GM23338 (cell line): Measurements from ENCODE around the gene STK11IP. TPM values are rescaled to one million over a fixed set of nuclear protein-coding genes. Genes with fewer than 3 reads are reported as not detected.

Experiments used
- ATAC-seq: fragments of 200-7000 bp; cut with Tn5 transposase; 3 replicates; pipeline ENCODE4 v1.9.1; 2020
- DNase-seq: peaks from one replicate; pipeline ENCODE4 v3.0.0-alpha.2; 2015; ENCODE audit warnings: low spot score
- H2AFZ ChIP-seq: fragments of 200-600 bp; sonication (generic); 2 replicates; pipeline ENCODE4 v1.8.0; 2016; ENCODE audit warnings: antibody characterized with exemption, mild to moderate bottlenecking, moderate library complexity
- H3F3A ChIP-seq: fragments of 200-600 bp; sonication (generic); replicated peaks from 2 replicates; pipeline ENCODE4 v1.8.0; 2017; ENCODE audit warnings: antibody characterized with exemption, mixed run types, low read depth
- H3K27ac ChIP-seq: fragments of 200-600 bp; sonication (generic); 2 replicates; pipeline ENCODE4 v1.6.1; 2016; ENCODE audit warnings: low read depth
- H3K27me3 ChIP-seq: fragments of 200-600 bp; sonication (generic); 2 replicates; pipeline ENCODE4 v1.8.0; 2016; ENCODE audit warnings: mild to moderate bottlenecking, mixed run types, moderate library complexity; ENCODE audit not compliant: insufficient read depth
- H3K36me3 ChIP-seq: fragments of 200-600 bp; sonication (generic); 2 replicates; pipeline ENCODE4 v1.8.0; 2016; ENCODE audit warnings: mild to moderate bottlenecking; ENCODE audit not compliant: insufficient read depth
- H3K4me1 ChIP-seq: fragments of 200-600 bp; sonication (generic); 2 replicates; pipeline ENCODE4 v1.8.0; 2016; ENCODE audit warnings: mild to moderate bottlenecking, moderate library complexity; ENCODE audit not compliant: insufficient read depth
- H3K4me2 ChIP-seq: fragments of 200-600 bp; sonication (generic); 2 replicates; pipeline ENCODE4 v1.7.1; 2017; ENCODE audit warnings: mixed run types
- H3K4me3 ChIP-seq: fragments of 200-600 bp; sonication (generic); 2 replicates; pipeline ENCODE4 v1.6.1; 2016; ENCODE audit warnings: mixed run types
- H3K79me2 ChIP-seq: fragments of 200-600 bp; sonication (generic); replicated peaks from 2 replicates; pipeline ENCODE4 v1.8.0; 2017; ENCODE audit warnings: mild to moderate bottlenecking; ENCODE audit not compliant: insufficient read depth
- H3K9me2 ChIP-seq: fragments of 200-600 bp; sonication (generic); 2 replicates; pipeline ENCODE4 v1.8.0; 2017; ENCODE audit not compliant: insufficient read depth
- H4K20me1 ChIP-seq: fragments of 200-600 bp; sonication (generic); replicated peaks from 2 replicates; pipeline ENCODE4 v1.8.0; 2017; ENCODE audit warnings: mild to moderate bottlenecking; ENCODE audit not compliant: insufficient read depth
- H3K27ac Mint-ChIP-seq: 2 replicates; pipeline ENCODE4 v1.8.0; 2020; ENCODE audit warnings: inconsistent platforms, mild to moderate bottlenecking, moderate library complexity, mixed read lengths
- H3K27me3 Mint-ChIP-seq: 3 replicates; pipeline ENCODE4 v1.8.0; 2022; ENCODE audit warnings: low read depth, mild to moderate bottlenecking, moderate library complexity, mixed read lengths, inconsistent platforms; ENCODE audit not compliant: insufficient read depth, poor library complexity
- H3K36me3 Mint-ChIP-seq: 3 replicates; pipeline ENCODE4 v1.8.0; 2021; ENCODE audit warnings: low read depth, mild to moderate bottlenecking, inconsistent platforms, moderate library complexity, mixed read lengths
- H3K4me1 Mint-ChIP-seq: 3 replicates; pipeline ENCODE4 v1.8.0; 2020; ENCODE audit warnings: mild to moderate bottlenecking, inconsistent platforms, mixed read lengths
- H3K4me3 Mint-ChIP-seq: 3 replicates; pipeline ENCODE4 v1.8.0; 2021; ENCODE audit warnings: moderate library complexity, mild to moderate bottlenecking, inconsistent platforms, mixed read lengths
- H3K9me3 Mint-ChIP-seq: 3 replicates; pipeline ENCODE4 v1.8.0; 2020; ENCODE audit warnings: moderate library complexity, mild to moderate bottlenecking, inconsistent platforms, mixed read lengths
- CREB1 ChIP-seq: fragments of 250-450 bp; sonication (Bioruptor Pico); IDR thresholded peaks from 2 replicates; pipeline ENCODE4 v1.5.0; 2020; ENCODE audit warnings: low read depth, mild to moderate bottlenecking, moderate library complexity
- EZH2 ChIP-seq: fragments of 200-600 bp; sonication (generic); IDR thresholded peaks from one replicate; pipeline ENCODE4 v1.8.0; 2017; ENCODE audit warnings: antibody characterized with exemption, mild to moderate bottlenecking, low read depth; ENCODE audit not compliant: unreplicated experiment
- EZH2phosphoT487 ChIP-seq: fragments of 200-600 bp; sonication (generic); IDR thresholded peaks from one replicate; pipeline ENCODE4 v1.8.1; 2018; ENCODE audit warnings: antibody characterized with exemption; ENCODE audit not compliant: unreplicated experiment
- JUNB ChIP-seq: IDR thresholded peaks from one replicate; pipeline ENCODE4 v1.6.1; 2016; ENCODE audit warnings: antibody characterized with exemption; ENCODE audit not compliant: unreplicated experiment
- POLR2AphosphoS5 ChIP-seq: IDR thresholded peaks from 2 replicates; pipeline ENCODE4 v1.6.1; 2016; ENCODE audit warnings: antibody characterized with exemption, low read depth
- ZNF114 ChIP-seq: fragments of 250-450 bp; sonication (Bioruptor Pico); IDR thresholded peaks from 2 replicates; pipeline ENCODE4 v1.5.0; 2020; ENCODE audit warnings: mild to moderate bottlenecking, moderate library complexity
- ZNF331 ChIP-seq: fragments of 250-450 bp; sonication (Bioruptor Pico); IDR thresholded peaks from 2 replicates; pipeline ENCODE4 v1.5.0; 2020; ENCODE audit warnings: low read depth, mild to moderate bottlenecking, moderate library complexity
- polyA plus RNA-seq: library from polyadenylated mRNA; unstranded; fragments of >200 nt; fragmentation: Nextera tagmentation; extraction: Ambion mirVana; gene quantifications from 2 replicates; pipeline ENCODE4 v1.2.1, GENCODE V29; 2016
- total RNA-seq: library from RNA; depleted of rRNA; stranded (reverse); fragments of >200 nt; shearing (Covaris generic); gene quantifications from 2 replicates; pipeline ENCODE4 v1.2.3, GENCODE V29; 2014
- TF ChIP-seq, protein P1 (sequence below): fragments of 250-450 bp; sonication (Bioruptor Pico); IDR thresholded peaks from 2 replicates; pipeline ENCODE4 v1.5.0; 2020; ENCODE audit warnings: mild to moderate bottlenecking, moderate library complexity
- TF ChIP-seq, protein P2 (sequence below): IDR thresholded peaks from 2 replicates; pipeline ENCODE4 v1.6.1; 2016; ENCODE audit warnings: antibody characterized with exemption

STK11IP gene
- total and polyA plus RNA-seq, 2 experiments from 2014 or later = 16.6 to 28.1 TPM

DNA sequence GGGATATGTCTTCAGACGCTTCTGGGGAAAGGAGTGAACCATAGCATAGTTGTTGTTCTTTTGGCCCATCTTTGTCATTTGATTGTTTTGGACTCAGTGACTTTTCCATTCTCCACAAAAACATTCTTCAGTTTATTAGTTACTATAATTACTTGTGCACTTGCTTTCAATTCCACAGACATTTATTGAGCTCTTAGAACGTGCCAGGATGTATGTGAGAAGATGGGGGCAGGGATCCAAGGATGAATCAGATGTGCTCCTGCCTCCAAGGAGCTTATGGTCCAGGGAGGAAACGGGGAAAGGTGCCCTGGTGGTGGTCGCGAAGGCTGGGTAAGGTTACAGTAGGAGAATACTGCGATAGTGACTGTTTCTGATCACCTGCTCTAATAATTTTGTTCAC lies 22.9 kb downstream of the STK11IP start (continued):
- TF ChIP-seq, protein P1, sequence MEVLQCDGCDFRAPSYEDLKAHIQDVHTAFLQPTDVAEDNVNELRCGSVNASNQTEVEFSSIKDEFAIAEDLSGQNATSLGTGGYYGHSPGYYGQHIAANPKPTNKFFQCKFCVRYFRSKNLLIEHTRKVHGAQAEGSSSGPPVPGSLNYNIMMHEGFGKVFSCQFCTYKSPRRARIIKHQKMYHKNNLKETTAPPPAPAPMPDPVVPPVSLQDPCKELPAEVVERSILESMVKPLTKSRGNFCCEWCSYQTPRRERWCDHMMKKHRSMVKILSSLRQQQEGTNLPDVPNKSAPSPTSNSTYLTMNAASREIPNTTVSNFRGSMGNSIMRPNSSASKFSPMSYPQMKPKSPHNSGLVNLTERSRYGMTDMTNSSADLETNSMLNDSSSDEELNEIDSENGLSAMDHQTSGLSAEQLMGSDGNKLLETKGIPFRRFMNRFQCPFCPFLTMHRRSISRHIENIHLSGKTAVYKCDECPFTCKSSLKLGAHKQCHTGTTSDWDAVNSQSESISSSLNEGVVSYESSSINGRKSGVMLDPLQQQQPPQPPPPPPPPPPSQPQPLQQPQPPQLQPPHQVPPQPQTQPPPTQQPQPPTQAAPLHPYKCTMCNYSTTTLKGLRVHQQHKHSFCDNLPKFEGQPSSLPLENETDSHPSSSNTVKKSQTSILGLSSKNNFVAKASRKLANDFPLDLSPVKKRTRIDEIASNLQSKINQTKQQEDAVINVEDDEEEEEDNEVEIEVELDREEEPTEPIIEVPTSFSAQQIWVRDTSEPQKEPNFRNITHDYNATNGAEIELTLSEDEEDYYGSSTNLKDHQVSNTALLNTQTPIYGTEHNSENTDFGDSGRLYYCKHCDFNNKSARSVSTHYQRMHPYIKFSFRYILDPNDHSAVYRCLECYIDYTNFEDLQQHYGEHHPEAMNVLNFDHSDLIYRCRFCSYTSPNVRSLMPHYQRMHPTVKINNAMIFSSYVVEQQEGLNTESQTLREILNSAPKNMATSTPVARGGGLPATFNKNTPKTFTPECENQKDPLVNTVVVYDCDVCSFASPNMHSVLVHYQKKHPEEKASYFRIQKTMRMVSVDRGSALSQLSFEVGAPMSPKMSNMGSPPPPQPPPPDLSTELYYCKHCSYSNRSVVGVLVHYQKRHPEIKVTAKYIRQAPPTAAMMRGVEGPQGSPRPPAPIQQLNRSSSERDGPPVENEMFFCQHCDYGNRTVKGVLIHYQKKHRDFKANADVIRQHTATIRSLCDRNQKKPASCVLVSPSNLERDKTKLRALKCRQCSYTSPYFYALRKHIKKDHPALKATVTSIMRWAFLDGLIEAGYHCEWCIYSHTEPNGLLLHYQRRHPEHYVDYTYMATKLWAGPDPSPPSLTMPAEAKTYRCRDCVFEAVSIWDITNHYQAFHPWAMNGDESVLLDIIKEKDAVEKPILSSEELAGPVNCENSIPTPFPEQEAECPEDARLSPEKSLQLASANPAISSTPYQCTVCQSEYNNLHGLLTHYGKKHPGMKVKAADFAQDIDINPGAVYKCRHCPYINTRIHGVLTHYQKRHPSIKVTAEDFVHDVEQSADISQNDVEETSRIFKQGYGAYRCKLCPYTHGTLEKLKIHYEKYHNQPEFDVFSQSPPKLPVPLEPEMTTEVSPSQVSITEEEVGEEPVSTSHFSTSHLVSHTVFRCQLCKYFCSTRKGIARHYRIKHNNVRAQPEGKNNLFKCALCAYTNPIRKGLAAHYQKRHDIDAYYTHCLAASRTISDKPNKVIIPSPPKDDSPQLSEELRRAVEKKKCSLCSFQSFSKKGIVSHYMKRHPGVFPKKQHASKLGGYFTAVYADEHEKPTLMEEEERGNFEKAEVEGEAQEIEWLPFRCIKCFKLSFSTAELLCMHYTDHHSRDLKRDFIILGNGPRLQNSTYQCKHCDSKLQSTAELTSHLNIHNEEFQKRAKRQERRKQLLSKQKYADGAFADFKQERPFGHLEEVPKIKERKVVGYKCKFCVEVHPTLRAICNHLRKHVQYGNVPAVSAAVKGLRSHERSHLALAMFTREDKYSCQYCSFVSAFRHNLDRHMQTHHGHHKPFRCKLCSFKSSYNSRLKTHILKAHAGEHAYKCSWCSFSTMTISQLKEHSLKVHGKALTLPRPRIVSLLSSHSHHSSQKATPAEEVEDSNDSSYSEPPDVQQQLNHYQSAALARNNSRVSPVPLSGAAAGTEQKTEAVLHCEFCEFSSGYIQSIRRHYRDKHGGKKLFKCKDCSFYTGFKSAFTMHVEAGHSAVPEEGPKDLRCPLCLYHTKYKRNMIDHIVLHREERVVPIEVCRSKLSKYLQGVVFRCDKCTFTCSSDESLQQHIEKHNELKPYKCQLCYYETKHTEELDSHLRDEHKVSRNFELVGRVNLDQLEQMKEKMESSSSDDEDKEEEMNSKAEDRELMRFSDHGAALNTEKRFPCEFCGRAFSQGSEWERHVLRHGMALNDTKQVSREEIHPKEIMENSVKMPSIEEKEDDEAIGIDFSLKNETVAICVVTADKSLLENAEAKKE (CRISPR knock-in tag) = no peak
- TF ChIP-seq EZH2phosphoT487 = no peak
- TF ChIP-seq JUNB = no peak
- TF ChIP-seq ZNF331 (CRISPR knock-in tag) = no peak
- TF ChIP-seq EZH2 = no peak

DNA sequence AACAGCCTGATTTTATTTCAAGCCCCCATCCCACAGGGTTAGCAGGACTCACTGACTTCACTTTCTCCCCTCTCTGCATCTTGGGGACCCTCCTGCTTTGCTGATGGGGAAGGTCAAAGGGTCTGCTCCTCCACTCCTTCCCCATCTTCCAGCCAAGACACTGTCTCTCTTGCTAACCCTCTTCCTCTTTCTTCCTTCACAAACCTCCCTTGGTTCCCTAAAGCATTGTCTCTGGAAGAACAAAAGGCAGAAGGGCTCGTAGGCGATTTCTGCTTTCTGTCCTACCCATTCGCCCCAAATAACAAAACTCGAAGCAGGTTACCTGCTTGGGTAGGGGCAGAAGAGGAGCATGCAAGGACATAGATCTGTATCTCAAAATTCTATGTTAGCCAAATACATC lies 24.3 kb downstream of the STK11IP start:
- Histone ChIP-seq H3K9me2 (no peaks in the 10 kb centered on the region), H3K4me1 (peaks cover 4% of the 10 kb centered on the region; the same call in 1 of the 2 replicates), H3K36me3 (no peaks in the 10 kb centered on the region), H2AFZ (no peak overlapping the region), H3K4me3 (no peak overlapping the region), H3K27ac (no peak overlapping the region), H4K20me1 (no peaks in the 10 kb centered on the region; the same call in 1 of the 2 replicates), H3K27me3 (peaks cover 4% of the 10 kb centered on the region; the same call in 1 of the 2 replicates), H3K79me2 (no peaks in the 10 kb centered on the region), H3K4me2 (no peak overlapping the region), H3F3A (0 out of 2 replicates have a peak, but pooled peaks cover 5% of the 10 kb centered on the region)
- Mint-ChIP-seq H3K4me3 (no peak overlapping the region), H3K4me1 (peaks cover 5% of the 10 kb centered on the region; the same call in 2 of the 3 replicates), H3K36me3 (no peaks in the 10 kb centered on the region), H3K27me3 (peaks cover 12% of the 10 kb centered on the region), H3K27ac (no peak overlapping the region), H3K9me3 (no peaks in the 10 kb centered on the region)
- DNase-seq = no peak
- ATAC-seq = no peak
- TF ChIP-seq ZNF331 (CRISPR knock-in tag) = no peak
- TF ChIP-seq, protein P2, sequence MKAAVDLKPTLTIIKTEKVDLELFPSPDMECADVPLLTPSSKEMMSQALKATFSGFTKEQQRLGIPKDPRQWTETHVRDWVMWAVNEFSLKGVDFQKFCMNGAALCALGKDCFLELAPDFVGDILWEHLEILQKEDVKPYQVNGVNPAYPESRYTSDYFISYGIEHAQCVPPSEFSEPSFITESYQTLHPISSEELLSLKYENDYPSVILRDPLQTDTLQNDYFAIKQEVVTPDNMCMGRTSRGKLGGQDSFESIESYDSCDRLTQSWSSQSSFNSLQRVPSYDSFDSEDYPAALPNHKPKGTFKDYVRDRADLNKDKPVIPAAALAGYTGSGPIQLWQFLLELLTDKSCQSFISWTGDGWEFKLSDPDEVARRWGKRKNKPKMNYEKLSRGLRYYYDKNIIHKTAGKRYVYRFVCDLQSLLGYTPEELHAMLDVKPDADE = no peak
- no peak for TF ChIP-seq JUNB
- no peak for TF ChIP-seq ZNF114
- no peak for TF ChIP-seq CREB1 (CRISPR knock-in tag)
- no peak for TF ChIP-seq POLR2AphosphoS5
- TF ChIP-seq, protein P1 (CRISPR knock-in tag) = no peak
